Activated CD8-positive, alpha-beta T cell treated with anti-CD3 and anti-CD28 coated beads, Interleukin-2, amount 10 ng/mL, durations not matched to agents 7 days and 5 days (primary cell): ENCODE results near the gene RWDD2A. TPM values are rescaled to one million over a fixed set of nuclear protein-coding genes. Genes with fewer than 3 reads are reported as not detected.
"Not testable (repeated sequence)": the region's sequence is repeated elsewhere in the genome, so short reads cannot be mapped to it uniquely, and the experiment has no call there.

ENCODE experiments used
- ATAC-seq: fragments of 150-1000 bp; cut with Tn5 transposase; one replicate; pipeline ENCODE4 v1.10.0; 2021; ENCODE audit warnings: moderate library complexity
- CTCF ChIA-PET: fragments of 350-600 bp; sonication (Branson Sonifier 250); formaldehyde crosslinking; loops from one replicate; lab custom pipeline; 2021; ENCODE audit warnings: antibody characterized with exemption; lab: Charles Lee
- POLR2A ChIA-PET: fragments of 350-600 bp; sonication (Branson Sonifier 250); formaldehyde crosslinking; loops from one replicate; lab custom pipeline; 2021; ENCODE audit warnings: antibody characterized with exemption; lab: Charles Lee
- DNase-seq: peaks from one replicate; pipeline ENCODE4 v3.0.0-alpha.2; 2020
- H3K27ac Mint-ChIP-seq: one replicate; pipeline ENCODE4 v1.8.0; 2021; ENCODE audit warnings: mild to moderate bottlenecking, mixed read lengths
- H3K27me3 Mint-ChIP-seq: one replicate; pipeline ENCODE4 v1.8.0; 2021; ENCODE audit warnings: low read depth, mixed read lengths
- H3K36me3 Mint-ChIP-seq: one replicate; pipeline ENCODE4 v1.8.0; 2021; ENCODE audit warnings: low read depth, mixed read lengths
- H3K4me1 Mint-ChIP-seq: one replicate; pipeline ENCODE4 v1.8.0; 2021; ENCODE audit warnings: low read depth, mixed read lengths
- H3K4me3 Mint-ChIP-seq: one replicate; pipeline ENCODE4 v1.8.0; 2021; ENCODE audit warnings: mild to moderate bottlenecking, mixed read lengths
- H3K9me3 Mint-ChIP-seq: one replicate; pipeline ENCODE4 v1.8.0; 2022; ENCODE audit warnings: mixed read lengths; ENCODE audit not compliant: insufficient read depth
- total RNA-seq, 2 experiments: library from RNA; stranded (reverse); gene quantifications; one replicate each; pipeline ENCODE4 v1.2.3, GENCODE V29; 2021

RWDD2A gene
- total RNA-seq, 2 experiments from 2014 or later = 0.57 to 0.87 TPM

- DNase-seq = no peak
- H3K4me1 Mint-ChIP-seq = peaks cover 5% of the 10 kb centered on the region
- CTCF ChIA-PET = interaction anchor here (2.9 kb wide), 1 partner anchor 114 kb away, joined by 12 read pairs; the partner anchor contains the start of genes DOP1A and UBE3D
- H3K36me3 Mint-ChIP-seq = peaks cover 37% of the 10 kb centered on the region
- H3K27ac Mint-ChIP-seq = no peak overlapping the region
- H3K4me3 Mint-ChIP-seq = no peak overlapping the region
- POLR2A ChIA-PET = interaction anchor here (0.8 kb wide), 1 partner anchor 11 kb away, joined by 3 read pairs; no protein-coding TSS in a partner anchor
- H3K27me3 Mint-ChIP-seq = no peaks in the 10 kb centered on the region
- ATAC-seq = no peak
- H3K9me3 Mint-ChIP-seq = no peaks in the 10 kb centered on the region
These were observed 12.7 kb upstream of the RWDD2A start for GRCh38 chr6:83180426-83180950.

- H3K27ac Mint-ChIP-seq = no peak overlapping the region
- H3K4me1 Mint-ChIP-seq = peaks cover 5% of the 10 kb centered on the region
- H3K9me3 Mint-ChIP-seq = no peaks in the 10 kb centered on the region
- ATAC-seq (no peak), DNase-seq (no peak)
- no peak overlapping the region for H3K4me3 Mint-ChIP-seq
- CTCF ChIA-PET = interaction anchor here (1.0 to 1.2 kb wide), 3 partner anchors 33 to 116 kb away, joined by 4 to 5 read pairs (median 4); partner anchors contain the start of genes DOP1A and UBE3D
- H3K36me3 Mint-ChIP-seq = peaks cover 36% of the 10 kb centered on the region
- H3K27me3 Mint-ChIP-seq = no peaks in the 10 kb centered on the region
- POLR2A ChIA-PET = no interaction called here
These were observed 11.0 kb upstream of the RWDD2A start for GRCh38 chr6:83182114-83182513.

GRCh38 chr6:83183082-83183828, 9.9 kb upstream of the RWDD2A start:
- Mint-ChIP-seq H3K36me3 (peaks cover 34% of the 10 kb centered on the region), H3K27me3 (no peaks in the 10 kb centered on the region), H3K4me3 (no peak overlapping the region), H3K9me3 (no peaks in the 10 kb centered on the region), H3K4me1 (peaks cover 5% of the 10 kb centered on the region), H3K27ac (no peak overlapping the region)
- CTCF ChIA-PET = interaction anchor here (1.2 to 2.5 kb wide), 4 partner anchors 30 to 118 kb away, joined by 3 to 10 read pairs (median 8); partner anchors contain the start of genes DOP1A and UBE3D
- ATAC-seq (no peak), DNase-seq (no peak)
- POLR2A ChIA-PET = no interaction called here

- no peaks in the 10 kb centered on the region for H3K27me3 Mint-ChIP-seq
- H3K9me3 Mint-ChIP-seq = no peaks in the 10 kb centered on the region
- no peak overlapping the region for H3K4me3 Mint-ChIP-seq
- no peak overlapping the region for H3K27ac Mint-ChIP-seq
- peaks cover 35% of the 10 kb centered on the region for H3K36me3 Mint-ChIP-seq
- peaks cover 5% of the 10 kb centered on the region for H3K4me1 Mint-ChIP-seq
- DNase-seq (no peak), ATAC-seq (no peak)
- POLR2A ChIA-PET = no interaction called here
- CTCF ChIA-PET = interaction anchor here (1.7 to 2.5 kb wide), 2 partner anchors 31 to 120 kb away, joined by 7 to 8 read pairs; partner anchors contain the start of gene UBE3D
These were observed 8.1 kb upstream of the RWDD2A start for GRCh38 chr6:83185096-83185495.

GRCh38 chr6:83188501-83188900, 4.7 kb upstream of the RWDD2A start:
- H3K36me3 Mint-ChIP-seq = peaks cover 19% of the 10 kb centered on the region
- ChIA-PET CTCF (interaction anchor here (1.0 to 10.7 kb wide), 5 partner anchors 19 to 122 kb away, joined by 3 to 105 read pairs (median 5); partner anchors contain the start of genes DOP1A and UBE3D), POLR2A (no interaction called here)
- no peak overlapping the region for H3K4me3 Mint-ChIP-seq
- H3K27ac Mint-ChIP-seq = no peak overlapping the region
- DNase-seq (no peak), ATAC-seq (no peak)
- no peaks in the 10 kb centered on the region for H3K27me3 Mint-ChIP-seq
- H3K4me1 Mint-ChIP-seq = peaks cover 14% of the 10 kb centered on the region
- H3K9me3 Mint-ChIP-seq = no peaks in the 10 kb centered on the region

DNA sequence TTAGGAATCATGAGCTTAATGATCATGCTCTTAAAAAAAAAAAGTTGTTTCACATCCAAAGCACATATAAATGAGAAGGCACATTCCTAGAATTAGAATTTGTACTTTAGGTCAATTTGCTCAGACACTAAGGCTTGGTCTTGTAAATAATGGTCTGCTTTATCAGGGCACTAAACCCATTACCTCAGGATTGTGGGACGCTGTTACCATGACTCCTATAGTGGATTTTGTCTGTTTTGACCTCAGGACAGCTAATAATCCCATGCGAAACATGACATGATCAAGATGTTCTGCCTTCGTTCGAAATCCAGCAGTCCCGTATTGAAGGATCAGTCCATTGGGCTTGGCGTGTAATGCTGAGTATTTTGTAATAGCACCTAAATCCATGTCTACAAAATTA, 2.5 kb upstream of the RWDD2A start:
- H3K4me3 Mint-ChIP-seq = no peak overlapping the region
- H3K9me3 Mint-ChIP-seq = no peaks in the 10 kb centered on the region
- H3K27me3 Mint-ChIP-seq = peaks cover 6% of the 10 kb centered on the region
- ChIA-PET POLR2A (no interaction called here), CTCF (interaction anchor here (1.1 to 10.7 kb wide), 3 partner anchors 24 to 133 kb away, joined by 3 to 105 read pairs (median 4); partner anchors contain the start of genes DOP1A and UBE3D)
- DNase-seq = no peak
- H3K4me1 Mint-ChIP-seq = peaks cover 20% of the 10 kb centered on the region
- H3K36me3 Mint-ChIP-seq = peaks cover 13% of the 10 kb centered on the region
- H3K27ac Mint-ChIP-seq = no peak overlapping the region
- ATAC-seq = no peak

GRCh38 chr6:83191974-83192373, 1.2 kb upstream of the RWDD2A start:
- not testable (repeated sequence) for H3K9me3 Mint-ChIP-seq, H3K36me3 Mint-ChIP-seq, ATAC-seq, H3K27me3 Mint-ChIP-seq, DNase-seq, H3K27ac Mint-ChIP-seq
- H3K4me3 Mint-ChIP-seq = peak overlapping the region; percentile 90
- ChIA-PET CTCF (interaction anchor here (10.7 kb wide), 1 partner anchor 125 kb away, joined by 105 read pairs; the partner anchor contains the start of genes DOP1A and UBE3D), POLR2A (interaction anchor here (0.7 kb wide), 1 partner anchor 12 kb away, joined by 3 read pairs; no protein-coding TSS in a partner anchor)
- H3K4me1 Mint-ChIP-seq = peaks cover 20% of the 10 kb centered on the region

DNA sequence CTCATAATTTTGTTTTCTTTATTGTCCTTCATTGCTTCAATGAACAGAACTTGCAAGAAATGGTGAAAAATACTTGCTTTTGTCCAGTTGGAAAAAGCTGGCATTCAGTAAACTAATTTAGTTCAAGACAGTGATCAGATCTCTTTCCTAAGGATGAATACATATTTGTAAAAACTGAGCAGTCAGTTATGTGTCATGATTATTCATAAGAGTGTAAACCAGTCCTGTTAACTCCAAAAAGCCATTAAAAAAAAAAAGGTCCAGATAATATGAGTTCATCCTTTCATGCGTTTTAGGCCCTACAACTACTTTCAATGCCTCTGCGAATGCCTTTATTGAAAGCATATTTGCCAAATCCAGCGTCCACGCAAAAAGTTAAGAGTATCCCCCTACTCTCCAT, 701 bp upstream of the RWDD2A start:
- peaks cover 20% of the 10 kb centered on the region for H3K4me1 Mint-ChIP-seq
- peak overlapping the region; percentile 90 for H3K4me3 Mint-ChIP-seq
- ATAC-seq = no peak
- peaks cover 9% of the 10 kb centered on the region for H3K36me3 Mint-ChIP-seq
- H3K9me3 Mint-ChIP-seq = no peaks in the 10 kb centered on the region
- peaks cover 6% of the 10 kb centered on the region for H3K27me3 Mint-ChIP-seq
- ChIA-PET POLR2A (no interaction called here), CTCF (interaction anchor here (10.7 kb wide), 1 partner anchor 126 kb away, joined by 105 read pairs; the partner anchor contains the start of genes DOP1A and UBE3D)
- DNase-seq = no peak
- H3K27ac Mint-ChIP-seq = peak overlapping the region; percentile 88

DNA sequence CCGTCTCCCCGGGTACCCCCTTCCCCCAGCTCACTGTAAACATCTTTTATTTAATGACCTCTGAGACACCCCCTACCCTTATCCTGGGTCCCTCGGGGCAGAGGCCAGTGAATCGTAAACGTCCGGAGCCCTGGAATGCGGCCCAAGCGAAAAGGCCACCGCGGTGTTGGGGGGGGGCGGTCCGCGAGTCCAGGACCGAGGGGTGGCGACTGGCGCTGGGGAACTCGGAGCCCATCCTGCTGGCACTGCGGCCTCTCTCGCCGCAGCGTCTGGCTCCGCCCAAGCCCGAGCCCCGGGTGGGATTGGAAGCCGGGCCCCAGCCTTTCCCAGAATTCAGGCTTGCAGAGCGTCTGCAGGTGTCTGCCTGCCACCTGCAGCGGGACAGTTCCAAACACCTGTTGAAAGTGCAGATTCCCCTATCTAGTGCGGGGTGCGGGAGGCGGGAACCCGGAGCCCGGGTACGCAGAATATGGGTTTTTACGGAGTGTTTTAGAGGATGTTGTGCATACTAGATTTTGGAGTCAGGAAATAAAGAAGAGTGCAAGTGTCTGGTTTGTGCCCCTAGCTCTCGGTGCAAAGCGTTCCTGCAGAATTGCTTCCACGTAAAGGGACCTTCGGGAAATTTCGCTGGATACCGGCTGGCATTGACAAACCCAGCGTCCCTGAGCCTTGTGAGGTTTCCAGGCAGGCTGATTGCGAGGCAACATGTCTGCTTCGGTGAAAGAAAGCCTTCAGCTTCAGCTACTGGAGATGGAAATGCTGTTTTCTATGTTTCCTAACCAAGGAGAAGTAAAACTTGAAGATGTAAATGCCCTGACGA, 800 bp downstream of the RWDD2A start:
- ATAC-seq = peak; percentile 21
- POLR2A ChIA-PET = no interaction called here

DNA sequence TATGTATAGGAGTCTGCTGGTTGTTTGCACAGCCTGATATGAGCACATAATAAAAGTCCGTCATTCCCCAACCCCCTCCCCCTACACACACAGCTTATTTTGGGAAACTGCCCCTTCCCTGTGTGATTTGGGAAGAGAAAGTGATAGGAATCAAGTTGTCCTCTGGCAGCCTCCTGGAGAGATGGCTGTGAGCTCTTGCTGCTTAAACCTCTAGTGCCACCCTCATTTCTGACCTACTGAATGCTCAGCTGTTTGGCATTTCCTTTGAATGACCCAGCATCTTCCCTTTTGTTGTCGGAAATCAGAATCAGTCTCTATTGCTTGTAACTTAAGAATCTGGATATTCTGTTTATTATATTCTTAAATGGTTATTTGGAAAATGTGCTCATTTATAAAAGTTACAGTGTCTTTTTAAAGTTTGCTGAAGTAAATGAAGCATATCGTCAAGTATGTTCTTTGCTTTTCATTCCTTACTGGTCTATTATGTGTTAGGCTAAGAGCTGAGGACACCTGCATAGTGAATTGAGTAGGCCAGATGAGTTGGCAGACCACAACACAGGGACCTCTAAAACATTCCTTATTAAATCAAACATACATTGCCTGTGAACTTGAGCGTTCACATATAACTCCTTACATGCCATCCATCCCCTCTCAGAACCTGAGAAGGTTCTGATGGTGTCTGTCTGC, 5.5 kb downstream of the RWDD2A start:
- H3K9me3 Mint-ChIP-seq = no peaks in the 10 kb centered on the region
- H3K27ac Mint-ChIP-seq = no peak overlapping the region
- ATAC-seq (no peak), DNase-seq (no peak)
- peaks cover 6% of the 10 kb centered on the region for H3K4me1 Mint-ChIP-seq
- no peak overlapping the region for H3K4me3 Mint-ChIP-seq
- POLR2A ChIA-PET = no interaction called here
- H3K27me3 Mint-ChIP-seq = peaks cover 6% of the 10 kb centered on the region
- no peaks in the 10 kb centered on the region for H3K36me3 Mint-ChIP-seq
- CTCF ChIA-PET = interaction anchor here (1.4 to 1.9 kb wide), 4 partner anchors 16 to 133 kb away, joined by 4 to 12 read pairs (median 7); partner anchors contain the start of genes DOP1A and UBE3D

More for the DNA sequence above, 800 bp downstream of the RWDD2A start:
- Mint-ChIP-seq H3K36me3 (peaks cover 7% of the 10 kb centered on the region), H3K9me3 (no peaks in the 10 kb centered on the region), H3K27ac (no peak overlapping the region), H3K27me3 (peaks cover 6% of the 10 kb centered on the region), H3K4me3 (peak overlapping the region; percentile 66), H3K4me1 (peaks cover 20% of the 10 kb centered on the region)
- CTCF ChIA-PET = interaction anchor here (1.5 to 10.7 kb wide), 2 partner anchors 21 to 127 kb away, joined by 5 to 105 read pairs; partner anchors contain the start of genes DOP1A and UBE3D
- no peak for DNase-seq
